NCI-H128 (cell line): ENCODE measurements around the gene OR51B4.
"Not testable (repeated sequence)": the region's sequence is repeated elsewhere in the genome, so short reads cannot be mapped to it uniquely, and the experiment has no call there.

ENCODE experiments used
- DNase-seq: peaks from one replicate; lab custom pipeline; 2025; ENCODE audit not compliant: unreplicated experiment; lab: John Stamatoyannopoulos, UW

OR51B4 gene

GRCh38 chr11:5275369-5276110 is 26.2 kb downstream of the OR51B4 start:
- no peak for DNase-seq

- no peak for DNase-seq
Observed at GRCh38 chr11:5274395-5274794, 27.4 kb downstream of the OR51B4 start.

GRCh38 chr11:5272395-5273017 is 29.2 kb downstream of the OR51B4 start:
- DNase-seq, result no peak

GRCh38 chr11:5269715-5270147 is 32.0 kb downstream of the OR51B4 start, which contains the start of gene HBE1:
Gene HBE1, minus strand, starts transcription at chr11:5269945. Its CDS starts 55 bp downstream, at chr11:5269890.
- DNase-seq, result no peak

GRCh38 chr11:5267033-5267563 is 34.6 kb downstream of the OR51B4 start:
- no peak for DNase-seq

GRCh38 chr11:5266609-5267008 is 35.1 kb downstream of the OR51B4 start:
- no peak for DNase-seq

- no peak for DNase-seq
Observed at GRCh38 chr11:5265832-5266231, 35.9 kb downstream of the OR51B4 start.

- no peak for DNase-seq
Observed at GRCh38 chr11:5258543-5259262, 43.0 kb downstream of the OR51B4 start.

GRCh38 chr11:5257296-5257695 is 44.5 kb downstream of the OR51B4 start:
- no peak for DNase-seq

- not testable (repeated sequence) for DNase-seq
Observed at GRCh38 chr11:5254646-5255413, 46.9 kb downstream of the OR51B4 start, which contains the start of gene HBG2. Gene HBG2, minus strand, starts transcription at chr11:5254781. Its CDS starts 53 bp downstream, at chr11:5254728.

- not testable (repeated sequence) for DNase-seq
Observed at GRCh38 chr11:5254023-5254422, 47.7 kb downstream of the OR51B4 start.

- DNase-seq, result not testable (repeated sequence)
Observed at GRCh38 chr11:5253440-5253839, 48.3 kb downstream of the OR51B4 start.

- DNase-seq, result no peak
Observed at GRCh38 chr11:5252919-5253265, 48.9 kb downstream of the OR51B4 start.

GRCh38 chr11:5252192-5252918 is 49.4 kb downstream of the OR51B4 start:
- DNase-seq, result no peak

GRCh38 chr11:5251746-5252145 is 50.0 kb downstream of the OR51B4 start:
- no peak for DNase-seq
